Astrocyte (in vitro differentiated cells and primary cell): Measurements from ENCODE around the gene TOMM22. TPM values are rescaled to one million over a fixed set of nuclear protein-coding genes. Genes with fewer than 3 reads are reported as not detected.

Source experiments
- DNase-seq: peaks from one replicate; pipeline ENCODE4 v3.0.0-alpha.2; 2010; ENCODE audit warnings: low read depth
- FAIRE-seq: peaks from 2 replicates; lab custom pipeline; 2011; peaks lifted over from hg19 to GRCh38; lab: Jason Lieb, UNC
- H2AFZ ChIP-seq: 2 replicates; pipeline ENCODE4 v1.6.0; 2012; ENCODE audit warnings: low read depth, low read length, inconsistent platforms
- H3K27ac ChIP-seq: 2 replicates; pipeline ENCODE4 v1.5.1; 2011; ENCODE audit warnings: low read depth, low read length, inconsistent platforms
- H3K27me3 ChIP-seq: 2 replicates; pipeline ENCODE4 v1.6.0; 2011; ENCODE audit warnings: low read length, inconsistent platforms; ENCODE audit not compliant: insufficient read depth
- H3K36me3 ChIP-seq: 2 replicates; pipeline ENCODE4 v1.5.1; 2011; ENCODE audit warnings: low read length, inconsistent platforms; ENCODE audit not compliant: insufficient read depth
- H3K4me1 ChIP-seq: 2 replicates; pipeline ENCODE4 v1.5.1; 2011; ENCODE audit warnings: low read length, inconsistent platforms; ENCODE audit not compliant: insufficient read depth
- H3K4me2 ChIP-seq: 2 replicates; pipeline ENCODE4 v1.6.0; 2012; ENCODE audit warnings: low read length, inconsistent platforms
- H3K4me3 ChIP-seq: 2 replicates; pipeline ENCODE4 v1.5.1; 2011; ENCODE audit warnings: low read depth, mild to moderate bottlenecking, low read length, inconsistent platforms; ENCODE audit not compliant: insufficient read depth
- H3K79me2 ChIP-seq: 2 replicates; pipeline ENCODE4 v1.6.0; 2012; ENCODE audit warnings: mild to moderate bottlenecking, low read length, inconsistent platforms; ENCODE audit not compliant: insufficient read depth
- H3K9ac ChIP-seq: 2 replicates; pipeline ENCODE4 v1.6.0; 2012; ENCODE audit warnings: mild to moderate bottlenecking, low read length, inconsistent platforms
- H3K9me3 ChIP-seq: 2 replicates; pipeline ENCODE4 v1.5.1; 2012; ENCODE audit warnings: low read depth, mild to moderate bottlenecking, low read length, inconsistent platforms; ENCODE audit not compliant: insufficient read depth
- H4K20me1 ChIP-seq: 2 replicates; pipeline ENCODE4 v1.6.0; 2012; ENCODE audit warnings: low read length, inconsistent platforms; ENCODE audit not compliant: insufficient read depth
- H3K27ac Mint-ChIP-seq: one replicate; pipeline ENCODE4 v1.8.0; 2021; ENCODE audit warnings: mild to moderate bottlenecking, mixed read lengths; ENCODE audit not compliant: unreplicated experiment
- H3K27me3 Mint-ChIP-seq: one replicate; pipeline ENCODE4 v1.8.0; 2021; ENCODE audit warnings: low read depth, mixed read lengths; ENCODE audit not compliant: unreplicated experiment
- H3K36me3 Mint-ChIP-seq: one replicate; pipeline ENCODE4 v1.8.0; 2021; ENCODE audit warnings: low read depth, mixed read lengths; ENCODE audit not compliant: unreplicated experiment
- H3K4me1 Mint-ChIP-seq: one replicate; pipeline ENCODE4 v1.8.0; 2021; ENCODE audit warnings: low read depth, mixed read lengths; ENCODE audit not compliant: unreplicated experiment
- H3K4me3 Mint-ChIP-seq: one replicate; pipeline ENCODE4 v1.8.0; 2021; ENCODE audit warnings: mild to moderate bottlenecking, moderate library complexity, mixed read lengths; ENCODE audit not compliant: unreplicated experiment
- H3K9me3 Mint-ChIP-seq: one replicate; pipeline ENCODE4 v1.8.0; 2021; ENCODE audit warnings: mild to moderate bottlenecking, mixed read lengths; ENCODE audit not compliant: unreplicated experiment
- EZH2 ChIP-seq: IDR thresholded peaks from 2 replicates; pipeline ENCODE4 v1.6.1; 2012; ENCODE audit warnings: mild to moderate bottlenecking, low read length, inconsistent platforms; ENCODE audit not compliant: insufficient read depth
- total RNA-seq: library from RNA; stranded (reverse); gene quantifications from 2 replicates; pipeline ENCODE4 v1.2.1, GENCODE V29; 2021
- TF ChIP-seq, protein P1 (sequence below): IDR thresholded peaks from 2 replicates; pipeline ENCODE4 v1.5.1; 2011; ENCODE audit warnings: low read depth, mild to moderate bottlenecking, inconsistent platforms, low read length, moderate library complexity; ENCODE audit not compliant: insufficient read depth

Gene TOMM22
- total RNA-seq, 1 donor from 2014 or later, result 77.8 TPM

DNA sequence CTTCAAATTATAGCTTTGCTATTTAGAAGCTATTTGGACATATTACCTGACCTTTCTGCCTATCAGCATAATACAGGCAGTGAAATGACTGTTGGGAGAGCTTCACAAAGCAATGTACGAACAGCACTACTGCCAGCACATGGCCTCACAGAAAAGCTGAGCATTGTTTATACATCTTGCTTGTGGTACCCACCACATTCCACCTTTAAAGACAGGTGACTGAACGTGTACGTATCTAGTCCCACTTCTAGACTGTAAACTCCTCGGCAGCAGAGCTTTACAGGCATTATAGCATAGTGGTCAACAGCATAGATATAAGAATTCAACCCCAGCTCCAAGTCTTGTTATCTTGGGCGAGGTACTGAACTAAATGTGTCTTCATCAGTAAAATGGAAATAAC lies 17.4 kb downstream of the TOMM22 start:
- Histone ChIP-seq H3K9me3 (no peaks in the 10 kb centered on the region), H2AFZ (no peak overlapping the region), H4K20me1 (peaks cover 30% of the 10 kb centered on the region), H3K36me3 (peaks cover 2% of the 10 kb centered on the region), H3K27ac (peak overlapping the region; percentile 97), H3K79me2 (peaks cover 55% of the 10 kb centered on the region), H3K9ac (peak overlapping the region; percentile 99), H3K4me3 (peak overlapping the region; percentile 76), H3K4me1 (peaks cover 42% of the 10 kb centered on the region), H3K27me3 (no peaks in the 10 kb centered on the region), H3K4me2 (peak overlapping the region; percentile 96)
- H3K36me3 Mint-ChIP-seq, result peaks cover 9% of the 10 kb centered on the region
- FAIRE-seq (no peak), DNase-seq (no peak)
- TF ChIP-seq EZH2, result no peak
- TF ChIP-seq, protein P1, sequence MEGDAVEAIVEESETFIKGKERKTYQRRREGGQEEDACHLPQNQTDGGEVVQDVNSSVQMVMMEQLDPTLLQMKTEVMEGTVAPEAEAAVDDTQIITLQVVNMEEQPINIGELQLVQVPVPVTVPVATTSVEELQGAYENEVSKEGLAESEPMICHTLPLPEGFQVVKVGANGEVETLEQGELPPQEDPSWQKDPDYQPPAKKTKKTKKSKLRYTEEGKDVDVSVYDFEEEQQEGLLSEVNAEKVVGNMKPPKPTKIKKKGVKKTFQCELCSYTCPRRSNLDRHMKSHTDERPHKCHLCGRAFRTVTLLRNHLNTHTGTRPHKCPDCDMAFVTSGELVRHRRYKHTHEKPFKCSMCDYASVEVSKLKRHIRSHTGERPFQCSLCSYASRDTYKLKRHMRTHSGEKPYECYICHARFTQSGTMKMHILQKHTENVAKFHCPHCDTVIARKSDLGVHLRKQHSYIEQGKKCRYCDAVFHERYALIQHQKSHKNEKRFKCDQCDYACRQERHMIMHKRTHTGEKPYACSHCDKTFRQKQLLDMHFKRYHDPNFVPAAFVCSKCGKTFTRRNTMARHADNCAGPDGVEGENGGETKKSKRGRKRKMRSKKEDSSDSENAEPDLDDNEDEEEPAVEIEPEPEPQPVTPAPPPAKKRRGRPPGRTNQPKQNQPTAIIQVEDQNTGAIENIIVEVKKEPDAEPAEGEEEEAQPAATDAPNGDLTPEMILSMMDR, result no peak
- peak overlapping the region; percentile 90 for H3K27ac Mint-ChIP-seq
- no peaks in the 10 kb centered on the region for H3K9me3 Mint-ChIP-seq
- H3K4me3 Mint-ChIP-seq, result peak overlapping the region; percentile 97
- H3K27me3 Mint-ChIP-seq, result no peaks in the 10 kb centered on the region
- peaks cover 34% of the 10 kb centered on the region for H3K4me1 Mint-ChIP-seq

DNA sequence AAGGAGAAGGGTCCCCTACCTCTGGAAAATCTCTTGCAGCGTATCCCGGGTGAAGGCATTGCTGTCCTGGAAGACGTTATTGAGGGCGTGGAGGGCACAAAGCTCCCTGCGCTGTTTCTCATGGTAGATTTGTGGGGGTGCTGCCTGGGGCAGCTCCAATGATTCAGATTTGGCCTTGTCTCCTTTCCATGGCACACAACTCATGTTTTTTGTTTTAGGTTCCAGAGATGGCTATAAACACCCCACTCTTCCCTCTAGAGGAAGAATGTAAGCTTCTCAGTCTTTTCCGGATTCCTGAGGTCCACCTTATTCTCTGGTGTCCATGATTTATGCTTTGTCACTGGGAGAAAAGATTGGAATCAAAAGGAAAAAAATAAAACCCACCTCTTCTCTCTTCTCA lies 18.0 kb downstream of the TOMM22 start:
- TF ChIP-seq EZH2, result no peak
- TF ChIP-seq, protein P1, result no peak
- H4K20me1 ChIP-seq, result peaks cover 27% of the 10 kb centered on the region
- peak overlapping the region; percentile 97 for H3K27ac ChIP-seq
- H3K9me3 Mint-ChIP-seq, result no peaks in the 10 kb centered on the region
- FAIRE-seq (no peak), DNase-seq (peak; percentile 42)
- peaks cover 33% of the 10 kb centered on the region for H3K4me1 Mint-ChIP-seq
- no peaks in the 10 kb centered on the region for H3K36me3 ChIP-seq
- H3K27ac Mint-ChIP-seq, result peak overlapping the region; percentile 90
- peaks cover 49% of the 10 kb centered on the region for H3K79me2 ChIP-seq
- no peak overlapping the region for H2AFZ ChIP-seq
- H3K27me3 Mint-ChIP-seq, result no peaks in the 10 kb centered on the region
- no peaks in the 10 kb centered on the region for H3K27me3 ChIP-seq
- H3K4me1 ChIP-seq, result peaks cover 44% of the 10 kb centered on the region
- H3K4me2 ChIP-seq, result peak overlapping the region; percentile 96
- peaks cover 5% of the 10 kb centered on the region for H3K36me3 Mint-ChIP-seq
- peak overlapping the region; percentile 76 for H3K4me3 ChIP-seq
- peak overlapping the region; percentile 97 for H3K4me3 Mint-ChIP-seq
- H3K9ac ChIP-seq, result peak overlapping the region; percentile 99
- no peaks in the 10 kb centered on the region for H3K9me3 ChIP-seq

DNA sequence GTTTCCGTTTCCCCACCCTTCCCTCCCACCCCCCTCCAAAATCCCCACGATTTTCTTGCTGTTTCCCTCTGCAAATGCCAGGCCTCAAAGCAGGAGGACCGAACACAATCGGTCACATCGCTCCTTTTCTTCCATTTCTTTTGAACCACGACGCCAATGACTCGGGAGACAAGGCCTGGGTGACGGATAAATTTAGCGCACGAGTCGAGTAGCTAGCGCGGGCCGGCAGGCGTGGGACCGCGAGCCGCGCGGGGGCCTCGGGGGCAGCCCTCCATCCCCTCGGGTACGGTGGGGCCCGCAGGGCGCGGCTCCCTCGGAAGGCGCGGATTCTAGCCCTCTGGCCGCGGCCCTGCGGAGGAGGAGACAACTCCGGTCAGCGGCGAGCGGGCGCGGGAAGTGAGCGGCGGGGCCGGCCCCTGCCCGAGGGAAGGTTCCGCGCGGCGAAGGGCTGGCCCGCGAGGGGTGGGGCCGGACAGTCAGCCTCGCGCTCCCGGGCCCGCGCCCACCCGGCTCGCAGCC lies 18.6 kb downstream of the TOMM22 start:
- H3K4me1 Mint-ChIP-seq, result peaks cover 31% of the 10 kb centered on the region
- H3K9me3 ChIP-seq, result no peaks in the 10 kb centered on the region

More for the DNA sequence above, 18.6 kb downstream of the TOMM22 start:
- H3K9me3 Mint-ChIP-seq, result no peaks in the 10 kb centered on the region
- Histone ChIP-seq H3K9ac (peak overlapping the region; percentile 99), H3K27ac (peak overlapping the region; percentile 97), H3K4me3 (peak overlapping the region; percentile 76), H3K27me3 (no peaks in the 10 kb centered on the region), H2AFZ (peak overlapping the region; percentile 22), H3K4me2 (peak overlapping the region; percentile 96), H3K79me2 (peaks cover 43% of the 10 kb centered on the region), H4K20me1 (peaks cover 27% of the 10 kb centered on the region), H3K4me1 (peaks cover 48% of the 10 kb centered on the region), H3K36me3 (no peaks in the 10 kb centered on the region)
- H3K36me3 Mint-ChIP-seq, result peaks cover 4% of the 10 kb centered on the region
- H3K27ac Mint-ChIP-seq, result peak overlapping the region; percentile 90
- peak overlapping the region; percentile 97 for H3K4me3 Mint-ChIP-seq
- DNase-seq, result no peak
- TF ChIP-seq, protein P1, result no peak
- TF ChIP-seq EZH2, result no peak
- H3K27me3 Mint-ChIP-seq, result no peaks in the 10 kb centered on the region
- no peak for FAIRE-seq
